ENCODE data around the gene EGFL7. TPM values are rescaled to one million over a fixed set of nuclear protein-coding genes. Genes with fewer than 3 reads are reported as not detected.
A peak's percentile ranks its signal among the peaks of the same experiment; 100 is the strongest.
"Not testable (repeated sequence)": the region's sequence is repeated elsewhere in the genome, so short reads cannot be mapped to it uniquely, and the experiment has no call there.

The EGFL7 gene
- polyA plus RNA-seq, 1 experiment: 3.9 TPM

GRCh38 chr9:136629879-136630661 lies 32.6 kb upstream of the EGFL7 start:
- H3K27ac ChIP-seq (ENCODE audit: low read depth, low read length): no peak overlapping the region
- POLR2A ChIA-PET: no interaction called here
- TF ChIP-seq CTCF (IDR thresholded peaks at IDR 0.05; ENCODE audit: low read depth, low read length): peak; percentile 68
- DNase-seq (ENCODE audit: low read depth, low spot score): no peak
- peaks cover 5% of the 10 kb centered on the region for H3K9me3 ChIP-seq (ENCODE audit: control insufficient read depth, insufficient read depth, low read length)
- peaks cover 14% of the 10 kb centered on the region for H3K27me3 ChIP-seq (ENCODE audit: control insufficient read depth, insufficient read depth, low read length)
- no peak overlapping the region for H3K4me3 ChIP-seq (ENCODE audit: low read depth, low read length)
- CTCF ChIA-PET: interaction anchor here (0.8 to 8.2 kb wide), 2 partner anchors 42 to 142 kb away, joined by 4 to 183 read pairs; no protein-coding TSS in a partner anchor

- Histone ChIP-seq H3K27me3 (ENCODE audit: control insufficient read depth, insufficient read depth, low read length) (peaks cover 14% of the 10 kb centered on the region), H3K27ac (ENCODE audit: low read depth, low read length) (no peak overlapping the region), H3K9me3 (ENCODE audit: control insufficient read depth, insufficient read depth, low read length) (peaks cover 5% of the 10 kb centered on the region), H3K4me3 (ENCODE audit: low read depth, low read length) (no peak overlapping the region)
- no peak for TF ChIP-seq CTCF (IDR thresholded peaks at IDR 0.05; ENCODE audit: low read depth, low read length)
- CTCF ChIA-PET: interaction anchor here (8.2 kb wide), 1 partner anchor 143 kb away, joined by 183 read pairs; no protein-coding TSS in a partner anchor
- POLR2A ChIA-PET: no interaction called here
- DNase-seq (ENCODE audit: low read depth, low spot score): no peak
Observed at GRCh38 chr9:136630662-136630992, 32.1 kb upstream of the EGFL7 start.

DNA sequence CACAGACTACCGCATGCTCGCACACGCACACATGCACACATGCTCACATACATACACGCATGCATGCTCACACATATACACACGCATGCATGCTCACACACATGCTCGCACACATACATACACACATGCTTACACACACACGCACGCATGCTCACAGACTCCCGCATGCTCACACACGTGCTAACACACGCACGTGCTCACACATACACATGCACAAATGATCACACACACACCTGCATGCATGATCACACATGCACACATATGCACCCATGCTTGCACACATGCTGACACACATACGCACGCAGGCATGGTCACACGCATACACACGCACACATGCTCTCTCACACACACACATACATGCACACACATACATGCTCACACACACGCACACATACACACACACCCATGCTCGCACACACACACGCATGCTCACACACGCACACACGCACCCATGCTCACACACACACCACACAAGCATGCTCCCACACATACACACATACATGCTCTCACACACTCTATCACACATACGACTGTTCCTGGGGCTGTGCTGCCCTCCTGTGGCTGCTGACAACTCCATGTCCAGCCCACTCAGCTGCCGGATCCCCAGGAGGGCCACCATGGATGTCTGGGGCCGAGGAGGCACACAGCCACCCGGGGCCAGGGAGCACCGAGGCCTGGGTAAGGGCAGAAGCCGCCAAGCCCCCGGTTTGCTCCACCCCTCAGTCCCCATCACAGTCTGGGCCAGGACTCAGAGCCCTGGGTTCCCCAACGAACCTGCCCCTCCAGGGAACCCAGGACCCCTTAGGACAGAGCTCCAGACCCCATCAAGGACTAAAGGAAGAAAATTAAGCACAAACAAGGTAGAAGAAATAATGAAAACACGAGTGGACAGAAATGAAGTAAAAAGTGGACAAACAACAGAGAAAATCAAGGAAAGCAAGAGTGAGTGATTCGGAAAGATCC lies 31.4 kb upstream of the EGFL7 start:
- peak; percentile 59 for DNase-seq (ENCODE audit: low read depth, low spot score)
- no peak overlapping the region for H3K4me3 ChIP-seq (ENCODE audit: low read depth, low read length)
- POLR2A ChIA-PET: interaction anchor here (1.0 kb wide), 1 partner anchor 147 kb away, joined by 7 read pairs; no protein-coding TSS in a partner anchor

DNA sequence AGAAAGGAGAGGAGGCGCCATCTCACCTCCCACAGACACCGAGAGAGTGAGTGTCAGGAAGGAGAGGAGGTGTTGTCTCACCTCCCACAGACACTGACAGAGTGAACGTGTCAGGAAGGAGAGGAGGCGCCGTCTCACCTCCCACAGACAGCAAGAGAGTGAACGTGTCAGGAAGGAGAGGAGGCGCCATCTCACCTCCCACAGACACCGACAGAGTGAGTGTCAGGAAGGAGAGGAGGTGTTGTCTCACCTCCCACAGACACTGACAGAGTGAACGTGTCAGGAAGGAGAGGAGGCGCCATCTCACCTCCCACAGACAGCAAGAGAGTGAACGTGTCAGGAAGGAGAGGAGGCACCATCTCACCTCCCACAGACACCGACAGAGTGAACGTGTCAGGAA lies 30.6 kb upstream of the EGFL7 start:
- CTCF ChIA-PET: interaction anchor here (0.8 to 1.2 kb wide), 4 partner anchors 11 to 145 kb away, joined by 3 to 73 read pairs (median 4); no protein-coding TSS in a partner anchor
- not testable (repeated sequence) for H3K4me3 ChIP-seq (ENCODE audit: low read depth, low read length); H3K9me3 ChIP-seq (ENCODE audit: control insufficient read depth, insufficient read depth, low read length); H3K27ac ChIP-seq (ENCODE audit: low read depth, low read length); DNase-seq (ENCODE audit: low read depth, low spot score)
- POLR2A ChIA-PET: interaction anchor here (1.0 kb wide), 1 partner anchor 148 kb away, joined by 7 read pairs; no protein-coding TSS in a partner anchor
- H3K27me3 ChIP-seq (ENCODE audit: control insufficient read depth, insufficient read depth, low read length): peaks cover 14% of the 10 kb centered on the region

More for the DNA sequence above, 31.4 kb upstream of the EGFL7 start:
- TF ChIP-seq CTCF (IDR thresholded peaks at IDR 0.05; ENCODE audit: low read depth, low read length): peak; percentile 93
- Histone ChIP-seq H3K9me3 (ENCODE audit: control insufficient read depth, insufficient read depth, low read length) (peaks cover 5% of the 10 kb centered on the region), H3K27me3 (ENCODE audit: control insufficient read depth, insufficient read depth, low read length) (peaks cover 14% of the 10 kb centered on the region), H3K27ac (ENCODE audit: low read depth, low read length) (no peak overlapping the region)
- CTCF ChIA-PET: interaction anchor here (0.8 to 1.2 kb wide), 4 partner anchors 12 to 145 kb away, joined by 3 to 73 read pairs (median 4); no protein-coding TSS in a partner anchor

DNA sequence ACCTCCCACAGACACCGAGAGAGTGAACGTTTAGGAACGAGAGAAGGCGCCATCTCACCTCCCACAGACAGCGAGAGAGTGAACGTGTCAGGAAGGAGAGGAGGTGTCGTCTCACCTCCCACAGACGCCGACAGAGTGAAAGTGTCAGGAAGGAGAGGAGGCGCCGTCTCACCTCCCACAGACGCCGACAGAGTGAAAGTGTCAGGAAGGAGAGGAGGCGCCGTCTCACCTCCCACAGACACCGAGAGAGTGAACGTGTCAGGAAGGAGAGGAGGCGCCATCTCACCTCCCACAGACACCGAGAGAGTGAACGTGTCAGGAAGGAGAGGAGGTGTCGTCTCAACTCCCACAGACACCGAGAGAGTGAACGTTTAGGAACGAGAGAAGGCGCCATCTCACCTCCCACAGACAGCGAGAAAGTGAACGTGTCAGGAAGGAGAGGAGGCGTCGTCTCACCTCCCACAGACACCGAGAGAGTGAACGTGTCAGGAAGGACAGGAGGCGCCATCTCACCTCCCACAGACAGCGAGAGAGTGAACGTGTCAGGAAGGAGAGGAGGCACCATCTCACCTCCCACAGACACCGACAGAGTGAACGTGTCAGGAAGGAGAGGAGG lies 30.1 kb upstream of the EGFL7 start:
- H3K27ac ChIP-seq (ENCODE audit: low read depth, low read length); POLR2A ChIA-PET; H3K9me3 ChIP-seq (ENCODE audit: control insufficient read depth, insufficient read depth, low read length); H3K4me3 ChIP-seq (ENCODE audit: low read depth, low read length); DNase-seq (ENCODE audit: low read depth, low spot score): not testable (repeated sequence)
- H3K27me3 ChIP-seq (ENCODE audit: control insufficient read depth, insufficient read depth, low read length): peaks cover 11% of the 10 kb centered on the region
- CTCF ChIA-PET: interaction anchor here (1.0 to 3.0 kb wide), 4 partner anchors 12 to 147 kb away, joined by 4 to 73 read pairs (median 24); no protein-coding TSS in a partner anchor
